IMR-90 (cell line): ENCODE data around the gene TDRD12. TPM values are rescaled to one million over a fixed set of nuclear protein-coding genes. Genes with fewer than 3 reads are reported as not detected.
A peak's percentile ranks its signal among the peaks of the same experiment; 100 is the strongest.

Experiments
- ATAC-seq: fragments of 200-7000 bp; cut with Tn5 transposase; 2 replicates; pipeline ENCODE4 v1.9.1; 2020; ENCODE audit warnings: low read depth, mild to moderate bottlenecking, moderate library complexity
- BruUV-seq: library from RNA; stranded (reverse); fragments of 400-500 nt; replicated peaks from 2 replicates; lab custom pipeline; 2021; lab: Mats Ljungman, UMichigan
- CTCF ChIA-PET: fragments of 300-600 bp; formaldehyde crosslinking; extraction: SDS; loops from one replicate; lab custom pipeline; 2021; ENCODE audit warnings: antibody characterized with exemption; lab: Yijun Ruan, JAX
- POLR2A ChIA-PET: fragments of 300-600 bp; sonication (Branson Sonifier 250); formaldehyde crosslinking; loops from one replicate; lab custom pipeline; 2022; ENCODE audit warnings: antibody characterized with exemption; ENCODE audit not compliant: unreplicated experiment; lab: Charles Lee
- DNase-seq: peaks from one replicate; pipeline ENCODE4 v3.0.0; 2013
- H2AFZ ChIP-seq: replicated peaks from 2 replicates; pipeline ENCODE3; 2013; ENCODE audit warnings: low read length, mild to moderate bottlenecking; ENCODE audit not compliant: poor library complexity
- H2AK5ac ChIP-seq: 2 replicates; pipeline ENCODE4 v1.6.1; 2013; ENCODE audit warnings: low read depth, low read length, inconsistent platforms
- H2AK9ac ChIP-seq: replicated peaks from 2 replicates; pipeline ENCODE3; 2013; ENCODE audit warnings: mild to moderate bottlenecking, low read depth, low read length, moderate library complexity; ENCODE audit not compliant: poor library complexity
- H2BK120ac ChIP-seq: 2 replicates; pipeline ENCODE4 v1.6.1; 2013; ENCODE audit warnings: low read depth, low read length, inconsistent platforms
- H2BK15ac ChIP-seq: 3 replicates; pipeline ENCODE4 v1.6.1; 2013; ENCODE audit warnings: low read depth, low read length, inconsistent platforms
- H2BK20ac ChIP-seq: 2 replicates; pipeline ENCODE4 v1.6.1; 2013; ENCODE audit warnings: low read depth, mild to moderate bottlenecking, inconsistent platforms, low read length, moderate library complexity
- H2BK5ac ChIP-seq: 2 replicates; pipeline ENCODE4 v1.6.1; 2013; ENCODE audit warnings: mild to moderate bottlenecking, low read depth, low read length, inconsistent platforms; ENCODE audit not compliant: poor library complexity, severe bottlenecking
- H3K14ac ChIP-seq: replicated peaks from 2 replicates; pipeline ENCODE4 v1.6.1; 2013; ENCODE audit warnings: low read depth, low read length, inconsistent platforms
- H3K18ac ChIP-seq: 2 replicates; pipeline ENCODE4 v1.6.1; 2013; ENCODE audit warnings: low read depth, low read length, control low read depth
- H3K23ac ChIP-seq: 2 replicates; pipeline ENCODE4 v1.6.1; 2013; ENCODE audit warnings: low read depth, low read length, inconsistent platforms
- H3K27ac ChIP-seq: 2 replicates; pipeline ENCODE4 v1.5.1; 2013; ENCODE audit warnings: mild to moderate bottlenecking, control low read depth, low read length; ENCODE audit not compliant: insufficient read depth
- H3K27me3 ChIP-seq: 2 replicates; pipeline ENCODE4 v1.6.1; 2013; ENCODE audit warnings: low read length; ENCODE audit not compliant: control insufficient read depth, insufficient read depth
- H3K36me3 ChIP-seq: 2 replicates; pipeline ENCODE4 v1.6.1; 2013; ENCODE audit warnings: low read length, mixed read lengths; ENCODE audit not compliant: control insufficient read depth, insufficient read depth
- H3K4ac ChIP-seq: 2 replicates; pipeline ENCODE4 v1.6.1; 2013; ENCODE audit warnings: low read depth, low read length, inconsistent platforms
- H3K4me1 ChIP-seq: 2 replicates; pipeline ENCODE4 v1.6.1; 2013; ENCODE audit warnings: low read length, mixed read lengths; ENCODE audit not compliant: control insufficient read depth, insufficient read depth
- H3K4me2 ChIP-seq: 2 replicates; pipeline ENCODE4 v1.6.1; 2013; ENCODE audit warnings: low read depth, mild to moderate bottlenecking, control low read depth, low read length, moderate library complexity
- H3K4me3 ChIP-seq: 2 replicates; pipeline ENCODE4 v1.5.1; 2013; ENCODE audit warnings: low read depth, mild to moderate bottlenecking, control low read depth, low read length, moderate library complexity; ENCODE audit not compliant: insufficient read depth
- H3K56ac ChIP-seq: 2 replicates; pipeline ENCODE4 v1.6.1; 2013; ENCODE audit warnings: low read length, inconsistent platforms; ENCODE audit not compliant: insufficient read depth; ENCODE audit errors: extremely low read depth
- H3K79me1 ChIP-seq, 2 experiments: 2 replicates each; pipeline ENCODE4 v1.6.1; 2013; ENCODE audit warnings: low read length in 2 of 2, inconsistent platforms in 1 of 2, low read depth in 1 of 2
- H3K9ac ChIP-seq: 2 replicates; pipeline ENCODE4 v1.6.1; 2013; ENCODE audit warnings: low read depth, low read length, control low read depth
- H3K9me1 ChIP-seq: 2 replicates; pipeline ENCODE4 v1.6.1; 2013; ENCODE audit warnings: low read length, inconsistent platforms; ENCODE audit not compliant: insufficient read depth
- H3K9me3 ChIP-seq: 2 replicates; pipeline ENCODE4 v1.6.1; 2013; ENCODE audit warnings: low read length; ENCODE audit not compliant: control insufficient read depth, insufficient read depth
- H4K20me1 ChIP-seq: 2 replicates; pipeline ENCODE4 v1.6.1; 2013; ENCODE audit warnings: low read length, inconsistent platforms; ENCODE audit not compliant: insufficient read depth
- H4K5ac ChIP-seq: 2 replicates; pipeline ENCODE4 v1.6.1; 2013; ENCODE audit warnings: mild to moderate bottlenecking, low read depth, low read length, control low read depth
- H4K8ac ChIP-seq, 2 experiments: 2 replicates each; pipeline ENCODE4 v1.6.1; 2013; ENCODE audit warnings: low read depth in 2 of 2, low read length in 2 of 2, control low read depth in 1 of 2, inconsistent platforms in 1 of 2
- H4K91ac ChIP-seq: 2 replicates; pipeline ENCODE4 v1.6.1; 2013; ENCODE audit warnings: low read depth, low read length, inconsistent platforms; ENCODE audit not compliant: insufficient read depth
- FOS ChIP-seq: fragments of 150-350 bp; IDR thresholded peaks from 2 replicates; pipeline ENCODE4 v1.6.1; 2016; ENCODE audit warnings: low read depth, low read length
- MAZ ChIP-seq: IDR thresholded peaks from 2 replicates; pipeline ENCODE4 v1.6.1; 2012; ENCODE audit warnings: low read depth, mild to moderate bottlenecking, low read length, improper control_type of control experiment, moderate library complexity, borderline replicate concordance
- WGBS, 2 experiments: methylation state at CpG; one replicate each; pipeline versions ENCODE4 v1.1.5 to v1.1.7; 2013; ENCODE audit warnings: missing lambda C conversion rate in 2 of 2; ENCODE audit not compliant: insufficient read length in 1 of 2; ENCODE audit errors: extremely low coverage in 2 of 2; 5-methylcytosine and 5-hydroxymethylcytosine counted together
- dilution Hi-C: fragments of 300-500 bp; cut with HindIII; formaldehyde crosslinking; loops from one replicate; pipeline ENCODE4 v1.14.3; 2018; ENCODE audit warnings: low sequenced_read_pairs; ENCODE audit not compliant: unreplicated experiment
- in situ Hi-C: fragments of 300-500 bp; cut with MboI; formaldehyde crosslinking; loops from 3 replicates; pipeline ENCODE4 v1.14.3; 2019; ENCODE audit warnings: low sequenced_read_pairs, inconsistent platforms, mixed read lengths
- intact Hi-C: fragments of 100-400 bp; cut with micrococcal nuclease; formaldehyde crosslinking; loops from 2 replicates; pipeline ENCODE4 v1.10.0; 2022
- polyA plus RNA-seq, 3 experiments: library from polyadenylated mRNA; depleted of rRNA; stranded (reverse); fragments of >200 nt; gene quantifications; 2 replicates each; pipeline ENCODE4 v1.2.3, GENCODE V29; 2012; ENCODE audit warnings: low replicate concordance in 1 of 3
- total RNA-seq: library from RNA; depleted of rRNA; stranded (reverse); fragments of >200 nt; gene quantifications from 2 replicates; pipeline ENCODE4 v1.2.3, GENCODE V29; 2012
- TF ChIP-seq, protein P1 (sequence below): conservative IDR thresholded peaks from 2 replicates; pipeline ENCODE4 v1.5.1; 2012; ENCODE audit warnings: mild to moderate bottlenecking, low read depth, low read length, improper control_type of control experiment

TDRD12 gene
- total and polyA plus RNA-seq, 2 of the 4 experiments (the other 2 are of a cell fraction): under 0.01 to 0.07 TPM

DNA sequence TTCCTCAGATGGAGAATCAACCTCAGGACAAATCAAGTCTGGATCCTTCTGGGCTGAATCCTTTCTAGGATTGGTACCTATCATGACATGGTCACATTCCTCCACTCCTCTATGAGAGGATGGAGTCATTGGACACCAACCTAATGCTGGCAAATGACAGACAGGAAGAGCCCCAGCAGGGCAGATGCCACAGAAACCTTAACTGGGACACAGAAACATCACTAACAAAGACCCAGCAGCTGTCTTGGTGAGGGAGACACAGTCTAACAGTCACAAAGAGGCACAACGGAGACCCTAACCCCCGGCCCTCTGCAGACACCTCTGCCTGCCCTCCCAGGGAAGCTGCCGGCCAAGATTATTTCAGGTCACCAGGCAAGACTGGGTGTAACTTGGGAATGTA lies 46.7 kb upstream of the TDRD12 start:
- Histone ChIP-seq H3K27ac (no peak overlapping the region), H2BK5ac (no peak overlapping the region), H3K14ac (no peak overlapping the region), H2BK20ac (no peak overlapping the region), H3K4ac (no peak overlapping the region), H4K5ac (no peak overlapping the region), H4K91ac (no peak overlapping the region), H3K36me3 (no peaks in the 10 kb centered on the region), H3K4me2 (no peak overlapping the region), H3K18ac (no peak overlapping the region), H3K4me1 (peaks cover 11% of the 10 kb centered on the region; the same call in 1 of the 2 replicates), H2AFZ (no peak overlapping the region), H2AK9ac (peak overlapping the region; percentile 25), H2BK15ac (no peak overlapping the region), H3K9ac (no peak overlapping the region), H3K27me3 (peaks cover 22% of the 10 kb centered on the region), H3K4me3 (no peak overlapping the region), H3K23ac (peak overlapping the region; percentile 52; the same call in 1 of the 2 replicates), H4K20me1 (peaks cover 54% of the 10 kb centered on the region), H3K9me1 (peaks cover 14% of the 10 kb centered on the region), H3K9me3 (no peaks in the 10 kb centered on the region), H3K79me1 (peaks cover 32 to 59% of the 10 kb centered on the region in 2 experiments), H2BK120ac (no peak overlapping the region), H2AK5ac (no peak overlapping the region), H4K8ac (no peak overlapping the region), H3K56ac (no peak overlapping the region)
- no CpG with 5 or more reads among the region's 3 CpGs for WGBS, 2 experiments
- intact Hi-C loops (loop anchor here (5.0 kb wide), 1 partner anchor 244 kb away; no protein-coding TSS in a partner anchor), dilution Hi-C loops (no loop called here), in situ Hi-C loops (no loop called here)
- TF ChIP-seq, protein P1, sequence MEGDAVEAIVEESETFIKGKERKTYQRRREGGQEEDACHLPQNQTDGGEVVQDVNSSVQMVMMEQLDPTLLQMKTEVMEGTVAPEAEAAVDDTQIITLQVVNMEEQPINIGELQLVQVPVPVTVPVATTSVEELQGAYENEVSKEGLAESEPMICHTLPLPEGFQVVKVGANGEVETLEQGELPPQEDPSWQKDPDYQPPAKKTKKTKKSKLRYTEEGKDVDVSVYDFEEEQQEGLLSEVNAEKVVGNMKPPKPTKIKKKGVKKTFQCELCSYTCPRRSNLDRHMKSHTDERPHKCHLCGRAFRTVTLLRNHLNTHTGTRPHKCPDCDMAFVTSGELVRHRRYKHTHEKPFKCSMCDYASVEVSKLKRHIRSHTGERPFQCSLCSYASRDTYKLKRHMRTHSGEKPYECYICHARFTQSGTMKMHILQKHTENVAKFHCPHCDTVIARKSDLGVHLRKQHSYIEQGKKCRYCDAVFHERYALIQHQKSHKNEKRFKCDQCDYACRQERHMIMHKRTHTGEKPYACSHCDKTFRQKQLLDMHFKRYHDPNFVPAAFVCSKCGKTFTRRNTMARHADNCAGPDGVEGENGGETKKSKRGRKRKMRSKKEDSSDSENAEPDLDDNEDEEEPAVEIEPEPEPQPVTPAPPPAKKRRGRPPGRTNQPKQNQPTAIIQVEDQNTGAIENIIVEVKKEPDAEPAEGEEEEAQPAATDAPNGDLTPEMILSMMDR: no peak
- no peak for TF ChIP-seq FOS
- no peak for TF ChIP-seq MAZ
- DNase-seq: no peak
- ATAC-seq: no peak
- no TSS peak for BruUV-seq
- CTCF ChIA-PET: no interaction called here
- POLR2A ChIA-PET: no interaction called here
